ENCODE measurements around the gene KERA.

The KERA gene

GRCh38 chr12:91073426-91073825 lies 15.6 kb upstream of the KERA start:
- no peak for DNase-seq (ENCODE audit: low spot score)

DNA sequence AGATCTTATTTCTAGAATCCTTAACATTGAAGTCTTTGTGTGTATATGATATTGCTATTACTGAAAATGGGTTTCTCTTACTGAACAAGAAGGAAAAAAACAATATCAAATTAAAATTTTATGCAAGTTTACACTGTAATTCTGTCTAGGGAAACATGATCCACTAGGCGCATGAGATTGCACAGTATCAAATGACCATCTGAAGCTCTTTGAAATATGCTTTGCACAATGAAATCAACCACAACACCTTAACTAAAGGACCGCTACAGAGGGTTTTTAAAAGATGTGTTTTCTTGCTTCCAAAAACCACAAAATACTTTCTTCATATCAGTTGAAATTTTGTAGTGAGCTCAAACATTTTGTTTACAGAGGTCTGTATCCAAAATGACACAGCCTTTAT lies 15.1 kb upstream of the KERA start:
- DNase-seq (ENCODE audit: low spot score), result no peak

- DNase-seq (ENCODE audit: low spot score), result no peak
Measured at GRCh38 chr12:91070936-91071335, 13.1 kb upstream of the KERA start.

- DNase-seq (ENCODE audit: low spot score), result no peak
Measured at GRCh38 chr12:91065396-91065795, 7.6 kb upstream of the KERA start.

GRCh38 chr12:91064640-91065039 lies 6.8 kb upstream of the KERA start:
- DNase-seq (ENCODE audit: low spot score), result no peak

DNA sequence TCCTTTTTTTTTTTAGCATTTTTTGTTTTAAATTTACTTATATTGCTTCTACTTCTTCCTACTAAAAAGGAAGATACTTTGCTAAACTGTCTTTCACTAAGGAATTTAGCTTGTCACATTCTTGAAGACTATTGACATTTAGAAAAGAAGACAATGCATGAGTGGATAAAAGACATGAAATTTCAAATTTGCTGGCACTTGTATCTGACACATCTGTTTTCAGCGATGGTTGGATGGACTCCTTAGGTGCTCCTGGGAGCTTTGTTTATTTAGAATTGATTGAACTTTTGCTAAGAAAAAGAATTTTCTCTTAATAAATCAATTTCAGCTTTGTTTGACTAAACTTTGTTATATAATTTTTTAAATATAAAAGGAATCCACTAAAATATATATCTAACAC lies 3.3 kb upstream of the KERA start:
- DNase-seq (ENCODE audit: low spot score), result no peak

- no peak for DNase-seq (ENCODE audit: low spot score)
Measured at GRCh38 chr12:91059211-91059610, 1.4 kb upstream of the KERA start.

GRCh38 chr12:91058786-91059185 lies 962 bp upstream of the KERA start:
- no peak for DNase-seq (ENCODE audit: low spot score)

GRCh38 chr12:91056488-91056887 lies 1.3 kb downstream of the KERA start:
- no peak for DNase-seq (ENCODE audit: low spot score)

GRCh38 chr12:91055976-91056375 lies 1.8 kb downstream of the KERA start:
- no peak for DNase-seq (ENCODE audit: low spot score)

DNA sequence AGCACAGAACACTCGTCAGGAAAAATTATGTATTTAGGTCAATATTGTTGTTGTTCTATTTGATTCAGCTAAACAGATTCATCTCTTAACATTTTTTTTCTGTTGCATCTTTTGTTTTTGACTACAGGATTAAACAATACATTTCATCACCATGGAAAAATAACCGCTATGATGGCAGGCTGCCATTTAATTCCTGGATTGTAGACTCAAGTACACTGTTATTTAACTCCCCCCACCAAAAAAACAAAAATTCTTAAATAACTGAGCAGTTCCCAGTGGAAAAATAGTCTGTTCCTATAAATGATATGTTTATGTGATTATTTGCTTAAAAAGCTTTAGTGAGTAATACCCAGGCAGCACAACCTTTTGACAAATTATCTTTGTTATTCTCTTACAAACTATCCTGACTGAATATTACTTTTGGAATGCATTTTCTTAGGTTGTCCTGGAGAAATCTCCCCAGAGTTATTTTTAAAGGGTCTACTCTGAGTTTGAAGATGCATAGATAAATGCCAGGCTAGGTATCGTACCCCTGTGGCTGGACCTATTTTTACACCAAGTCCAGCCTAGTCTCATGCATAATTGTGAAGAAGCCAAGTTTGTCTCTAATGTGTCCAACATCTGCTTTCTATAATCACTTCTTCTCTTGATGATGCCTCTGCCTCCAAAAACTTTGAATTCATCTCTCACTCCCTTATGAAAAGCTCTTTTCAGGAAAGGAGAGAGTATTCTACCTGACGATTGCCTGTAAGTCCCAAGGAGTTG lies 3.7 kb downstream of the KERA start:
- no peak for DNase-seq (ENCODE audit: low spot score)

- DNase-seq (ENCODE audit: low spot score), result no peak
Measured at GRCh38 chr12:91052026-91052425, 5.8 kb downstream of the KERA start.

DNA sequence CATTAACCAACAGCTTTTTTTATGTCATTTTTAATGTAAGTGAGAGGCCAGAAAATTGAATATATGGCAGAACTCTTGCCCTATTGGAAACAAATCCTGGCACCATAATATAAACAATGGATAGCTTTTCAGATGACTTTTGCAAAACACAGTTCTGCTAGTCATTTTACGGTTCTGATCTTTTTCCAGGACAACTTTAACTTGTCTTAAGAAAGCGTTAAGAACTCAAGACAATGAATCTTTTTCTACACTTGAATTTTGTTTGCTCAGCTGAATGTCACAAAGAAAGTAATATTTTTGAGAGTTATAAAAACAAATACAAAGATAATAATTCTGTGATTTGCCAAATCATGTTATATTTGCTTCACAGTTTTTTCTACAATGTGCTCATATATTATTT lies 13.2 kb downstream of the KERA start:
- DNase-seq (ENCODE audit: low spot score), result no peak

DNA sequence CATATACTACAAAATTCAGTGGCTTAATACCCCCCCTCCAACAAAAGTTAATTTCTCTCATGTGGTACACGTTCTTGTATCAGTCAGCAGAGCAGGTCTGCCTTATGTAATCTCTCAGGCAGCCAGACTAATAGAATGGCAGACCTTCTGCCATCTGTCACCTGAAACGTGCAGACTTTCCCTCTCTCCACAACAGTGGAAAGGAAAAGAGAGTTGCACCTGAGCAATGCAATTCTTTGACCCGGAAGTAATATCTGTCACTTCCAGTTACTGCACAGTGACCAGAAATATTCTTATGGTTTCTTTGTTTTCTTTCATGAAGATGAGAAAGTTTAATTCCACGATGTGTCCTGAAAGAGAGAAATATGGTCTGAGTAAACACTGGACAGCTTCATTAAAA lies 14.4 kb downstream of the KERA start:
- no peak for DNase-seq (ENCODE audit: low spot score)

GRCh38 chr12:91040096-91040755 lies 17.6 kb downstream of the KERA start:
- no peak for DNase-seq (ENCODE audit: low spot score)

DNA sequence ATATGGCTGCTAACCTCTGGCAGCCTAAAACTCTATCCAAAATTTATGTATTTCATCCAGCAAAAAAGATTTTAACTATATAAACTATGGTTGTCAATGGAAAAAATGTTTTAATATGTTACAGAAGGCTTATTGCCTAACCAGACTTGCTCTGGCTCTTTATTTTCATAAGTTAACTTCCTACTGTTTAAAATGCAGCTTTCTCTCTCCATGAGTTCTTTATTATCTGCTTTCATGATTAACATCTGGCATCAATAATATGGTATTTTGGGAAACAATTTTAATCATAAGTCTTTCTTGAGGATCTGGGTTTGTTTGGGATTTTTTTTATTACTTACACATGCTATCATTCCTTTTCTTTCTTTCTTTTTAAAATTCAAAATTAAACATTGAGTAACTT lies 20.5 kb downstream of the KERA start:
- no peak for DNase-seq (ENCODE audit: low spot score)

DNA sequence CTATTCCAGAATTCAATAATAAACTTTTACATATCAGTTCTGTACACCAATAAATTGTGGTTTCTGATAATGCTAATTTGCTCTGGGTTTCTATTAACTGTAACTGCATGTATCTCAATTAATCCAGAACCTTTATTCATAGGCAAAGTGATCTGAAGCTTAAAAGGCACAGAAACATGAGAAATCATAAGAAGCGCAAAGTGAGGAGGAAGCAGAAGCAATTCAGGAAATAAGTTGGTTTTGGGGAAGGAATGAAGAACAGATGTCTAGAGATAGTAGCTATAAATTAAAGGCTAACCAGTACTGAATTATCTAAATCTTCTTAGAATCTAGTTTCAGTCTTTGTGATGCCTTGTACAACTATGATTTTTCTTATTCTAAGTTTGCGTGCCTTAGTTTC lies 24.6 kb downstream of the KERA start:
- no peak for DNase-seq (ENCODE audit: low spot score)

- no peak for DNase-seq (ENCODE audit: low spot score)
Measured at GRCh38 chr12:91023326-91024004, 34.4 kb downstream of the KERA start.

DNA sequence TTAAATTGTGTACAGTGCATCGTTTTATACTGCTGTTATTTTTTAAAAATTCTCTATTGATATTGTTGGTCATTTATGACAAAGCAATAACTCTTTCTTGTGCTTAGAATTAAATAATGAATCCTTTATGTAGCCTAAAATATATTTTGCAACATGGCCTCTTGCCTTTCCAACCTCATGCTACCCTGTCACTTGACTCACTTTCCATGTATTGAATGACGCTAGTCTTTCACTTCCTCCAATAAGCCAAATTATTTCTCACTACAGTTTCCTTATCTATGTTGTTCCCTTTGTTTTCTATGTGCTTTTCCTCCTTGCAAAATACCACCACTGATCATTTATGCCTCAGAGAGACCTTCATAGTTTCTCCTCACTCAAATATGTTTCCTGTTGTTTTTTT lies 36.7 kb downstream of the KERA start:
- no peak for DNase-seq (ENCODE audit: low spot score)

DNA sequence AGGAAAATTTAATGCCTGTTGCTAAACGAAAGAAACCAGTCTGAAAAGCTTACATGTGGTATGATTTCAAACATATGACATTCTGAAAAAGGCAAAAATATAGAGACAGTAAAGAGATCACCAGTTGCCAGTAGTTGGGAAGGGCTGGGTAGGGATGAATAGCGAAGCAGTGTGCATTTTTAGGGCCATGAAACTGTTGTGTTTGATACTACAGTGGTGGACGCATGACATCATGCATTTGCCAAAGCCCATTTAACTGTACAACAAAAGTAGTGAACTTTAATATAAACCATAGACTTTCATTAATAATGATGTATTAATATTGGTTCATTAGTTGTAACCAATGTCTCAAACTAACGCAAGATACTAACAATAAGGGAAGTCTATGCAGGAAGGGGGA lies 38.4 kb downstream of the KERA start:
- no peak for DNase-seq (ENCODE audit: low spot score)

GRCh38 chr12:91017511-91018263 lies 40.1 kb downstream of the KERA start:
- no peak for DNase-seq (ENCODE audit: low spot score)

DNA sequence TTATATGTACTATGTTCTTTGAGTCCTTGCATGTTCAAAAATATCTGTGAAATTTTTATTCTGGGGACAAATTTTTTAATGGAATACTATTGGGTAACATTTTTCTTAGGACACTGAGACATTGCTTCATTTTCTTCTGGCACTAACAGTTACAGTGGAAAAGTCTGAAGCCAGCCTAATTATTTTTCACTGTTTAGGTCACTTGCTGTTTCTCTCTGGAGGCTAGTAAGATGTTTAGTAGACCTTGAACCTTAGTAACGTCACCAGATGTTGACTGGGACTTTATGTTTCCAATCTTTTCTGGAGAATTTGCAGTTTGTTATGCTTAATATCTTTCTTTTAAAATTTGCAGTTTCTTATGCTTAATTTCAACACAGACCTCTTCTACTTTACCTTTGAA lies 40.8 kb downstream of the KERA start:
- no peak for DNase-seq (ENCODE audit: low spot score)

Data from hematopoietic multipotent progenitor cell treated with erythropoietin and hydrocortisone succinate and interleukin-3 and kit ligand, for 15 days (in vitro differentiated cells).